ENCODE results near the gene FASTKD1. TPM values are rescaled to one million over a fixed set of nuclear protein-coding genes. Genes with fewer than 3 reads are reported as not detected.
"Not testable (repeated sequence)": the region's sequence is repeated elsewhere in the genome, so short reads cannot be mapped to it uniquely, and the experiment has no call there.

Gene FASTKD1
- total RNA-seq, 1 experiment from 2014 or later = 21.1 TPM

GRCh38 chr2:169565686-169566085 lies 8.0 kb downstream of the FASTKD1 start:
- no peak overlapping the region for H3K9ac ChIP-seq (ENCODE audit: low read length)
- BruUV-seq (replicated peaks) = no TSS peak
- H3K4me2 ChIP-seq (ENCODE audit: low read length) = no peak overlapping the region
- TF ChIP-seq EZH2phosphoT487 (IDR thresholded peaks at IDR 0.05; ENCODE audit: borderline replicate concordance, low read length) (no peak), EZH2 (IDR thresholded peaks at IDR 0.05; ENCODE audit: low read length, unreplicated experiment) (no peak)
- TF ChIP-seq, protein P1, sequence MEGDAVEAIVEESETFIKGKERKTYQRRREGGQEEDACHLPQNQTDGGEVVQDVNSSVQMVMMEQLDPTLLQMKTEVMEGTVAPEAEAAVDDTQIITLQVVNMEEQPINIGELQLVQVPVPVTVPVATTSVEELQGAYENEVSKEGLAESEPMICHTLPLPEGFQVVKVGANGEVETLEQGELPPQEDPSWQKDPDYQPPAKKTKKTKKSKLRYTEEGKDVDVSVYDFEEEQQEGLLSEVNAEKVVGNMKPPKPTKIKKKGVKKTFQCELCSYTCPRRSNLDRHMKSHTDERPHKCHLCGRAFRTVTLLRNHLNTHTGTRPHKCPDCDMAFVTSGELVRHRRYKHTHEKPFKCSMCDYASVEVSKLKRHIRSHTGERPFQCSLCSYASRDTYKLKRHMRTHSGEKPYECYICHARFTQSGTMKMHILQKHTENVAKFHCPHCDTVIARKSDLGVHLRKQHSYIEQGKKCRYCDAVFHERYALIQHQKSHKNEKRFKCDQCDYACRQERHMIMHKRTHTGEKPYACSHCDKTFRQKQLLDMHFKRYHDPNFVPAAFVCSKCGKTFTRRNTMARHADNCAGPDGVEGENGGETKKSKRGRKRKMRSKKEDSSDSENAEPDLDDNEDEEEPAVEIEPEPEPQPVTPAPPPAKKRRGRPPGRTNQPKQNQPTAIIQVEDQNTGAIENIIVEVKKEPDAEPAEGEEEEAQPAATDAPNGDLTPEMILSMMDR (conservative IDR thresholded peaks at IDR 0.05; ENCODE audit: low read depth, low read length) = no peak
- H2AFZ ChIP-seq (ENCODE audit: low read length) = no peak overlapping the region
- H3K4me3 ChIP-seq (ENCODE audit: low read length) = no peak overlapping the region
- intact Hi-C loops (cut with micrococcal nuclease) = no loop called here
- H3K27ac ChIP-seq (ENCODE audit: low read length) = no peak overlapping the region
- peaks cover 3% of the 10 kb centered on the region; the same call in 1 of the 2 replicates for H3K36me3 ChIP-seq (ENCODE audit: low read depth, low read length)
- H3K4me1 ChIP-seq (ENCODE audit: insufficient read depth, low read length) = no peaks in the 10 kb centered on the region; the same call in 1 of the 2 replicates
- ATAC-seq (no peak), DNase-seq (no peak)
- ChIA-PET POLR2A (ENCODE audit: unreplicated experiment) (no interaction called here), CTCF (no interaction called here)
- H3K9me2 ChIP-seq (replicated peaks; ENCODE audit: low read length) = no peaks in the 10 kb centered on the region
- H3F3A ChIP-seq (ENCODE audit: low read length, unreplicated experiment) = no peaks in the 10 kb centered on the region
- no peaks in the 10 kb centered on the region for H3K9me3 ChIP-seq (ENCODE audit: low read length)
- no peaks in the 10 kb centered on the region for H4K20me1 ChIP-seq (ENCODE audit: low read length)
- no peaks in the 10 kb centered on the region for H3K27me3 ChIP-seq (ENCODE audit: low read length)
- peaks cover 12% of the 10 kb centered on the region; the same call in 1 of the 2 replicates for H3K79me2 ChIP-seq (ENCODE audit: low read length)

DNA sequence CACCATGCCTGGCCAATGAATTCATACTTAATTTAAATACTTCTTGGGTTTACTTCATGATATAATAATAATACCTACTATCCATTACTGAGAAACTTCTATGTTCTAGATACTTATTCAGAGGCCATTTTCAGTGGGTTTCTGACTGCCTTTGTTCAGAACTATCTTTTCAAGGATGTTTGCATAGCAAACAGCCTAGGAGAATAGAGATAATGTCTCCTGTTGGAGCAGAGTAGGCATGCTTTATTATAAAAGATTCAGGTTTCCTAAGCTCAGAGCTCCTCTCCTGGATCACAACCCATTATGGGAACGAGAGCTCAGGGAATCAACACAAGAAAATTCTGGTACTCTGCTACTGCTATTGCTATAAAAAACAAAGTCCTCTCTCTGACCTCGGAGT lies 11.1 kb downstream of the FASTKD1 start:
- ChIA-PET CTCF (no interaction called here), POLR2A (ENCODE audit: unreplicated experiment) (interaction anchor here (0.6 kb wide), 1 partner anchor 99 kb away, joined by 5 read pairs; no protein-coding TSS in a partner anchor)
- H3K4me3 ChIP-seq (ENCODE audit: low read length) = no peak overlapping the region
- H3K36me3 ChIP-seq (ENCODE audit: low read depth, low read length) = peaks cover 3% of the 10 kb centered on the region; the same call in 1 of the 2 replicates
- no peak overlapping the region for H2AFZ ChIP-seq (ENCODE audit: low read length)
- H3K9ac ChIP-seq (ENCODE audit: low read length) = no peak overlapping the region
- H3K9me3 ChIP-seq (ENCODE audit: low read length) = no peaks in the 10 kb centered on the region
- H3K79me2 ChIP-seq (ENCODE audit: low read length) = no peaks in the 10 kb centered on the region
- intact Hi-C loops (cut with micrococcal nuclease) = no loop called here
- no peak overlapping the region for H3K4me2 ChIP-seq (ENCODE audit: low read length)
- no peaks in the 10 kb centered on the region for H3K27me3 ChIP-seq (ENCODE audit: low read length)
- H3K27ac ChIP-seq (ENCODE audit: low read length) = no peak overlapping the region
- BruUV-seq (replicated peaks) = no TSS peak
- H3K9me2 ChIP-seq (replicated peaks; ENCODE audit: low read length) = no peaks in the 10 kb centered on the region
- H4K20me1 ChIP-seq (ENCODE audit: low read length) = no peaks in the 10 kb centered on the region
- TF ChIP-seq EZH2phosphoT487 (IDR thresholded peaks at IDR 0.05; ENCODE audit: borderline replicate concordance, low read length) (no peak), EZH2 (IDR thresholded peaks at IDR 0.05; ENCODE audit: low read length, unreplicated experiment) (no peak)
- TF ChIP-seq, protein P1 (conservative IDR thresholded peaks at IDR 0.05; ENCODE audit: low read depth, low read length) = no peak
- H3F3A ChIP-seq (ENCODE audit: low read length, unreplicated experiment) = no peaks in the 10 kb centered on the region
- DNase-seq (no peak), ATAC-seq (no peak)
- no peaks in the 10 kb centered on the region for H3K4me1 ChIP-seq (ENCODE audit: insufficient read depth, low read length)

GRCh38 chr2:169562084-169562483 lies 11.6 kb downstream of the FASTKD1 start:
- H3F3A ChIP-seq (ENCODE audit: low read length, unreplicated experiment); H4K20me1 ChIP-seq (ENCODE audit: low read length); H3K27ac ChIP-seq (ENCODE audit: low read length); intact Hi-C loops (cut with micrococcal nuclease); H3K9me3 ChIP-seq (ENCODE audit: low read length); ATAC-seq; DNase-seq; H3K9me2 ChIP-seq (replicated peaks; ENCODE audit: low read length); H3K4me3 ChIP-seq (ENCODE audit: low read length); POLR2A ChIA-PET (ENCODE audit: unreplicated experiment); H2AFZ ChIP-seq (ENCODE audit: low read length); BruUV-seq (replicated peaks); H3K4me2 ChIP-seq (ENCODE audit: low read length); H3K9ac ChIP-seq (ENCODE audit: low read length); CTCF ChIA-PET; H3K4me1 ChIP-seq (ENCODE audit: insufficient read depth, low read length); H3K27me3 ChIP-seq (ENCODE audit: low read length); H3K36me3 ChIP-seq (ENCODE audit: low read depth, low read length); H3K79me2 ChIP-seq (ENCODE audit: low read length): not testable (repeated sequence)

Data from PC-3 (cell line).